ENCODE measurements around the gene TACSTD2.
"Not testable (repeated sequence)": the region's sequence is repeated elsewhere in the genome, so short reads cannot be mapped to it uniquely, and the experiment has no call there.

The TACSTD2 gene

GRCh38 chr1:58597996-58598395, 20.9 kb upstream of the TACSTD2 start:
- Histone ChIP-seq H3K9ac (ENCODE audit: low read depth, low read length) (no peak overlapping the region), H3K4me1 (ENCODE audit: insufficient read depth, low read length) (no peaks in the 10 kb centered on the region), H3K9me3 (ENCODE audit: control insufficient read depth, insufficient read depth, low read length) (no peaks in the 10 kb centered on the region), H3K36me3 (ENCODE audit: insufficient read depth, low read length) (no peaks in the 10 kb centered on the region)

DNA sequence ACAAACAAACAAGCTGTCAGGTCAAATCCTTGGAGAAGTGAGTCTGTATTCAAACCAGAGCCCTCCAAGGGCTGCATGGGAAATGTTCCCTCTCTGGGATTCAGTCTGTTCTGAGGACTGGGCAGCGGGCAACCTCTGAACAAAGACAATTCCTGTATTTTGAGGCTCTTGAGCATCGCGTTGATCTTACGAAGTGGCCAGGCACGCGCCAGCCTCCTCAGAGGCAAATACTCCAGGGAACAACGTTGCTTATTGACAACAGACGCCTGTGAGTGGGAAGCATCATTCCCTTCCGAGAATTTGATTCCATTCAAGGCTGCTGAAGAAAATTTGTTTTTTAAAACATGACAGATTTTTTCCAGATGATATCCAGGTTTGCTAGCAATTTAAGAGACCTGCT, 20.0 kb upstream of the TACSTD2 start:
- no peaks in the 10 kb centered on the region for H3K9me3 ChIP-seq (ENCODE audit: control insufficient read depth, insufficient read depth, low read length)
- no peaks in the 10 kb centered on the region for H3K4me1 ChIP-seq (ENCODE audit: insufficient read depth, low read length)
- no peaks in the 10 kb centered on the region for H3K36me3 ChIP-seq (ENCODE audit: insufficient read depth, low read length)

DNA sequence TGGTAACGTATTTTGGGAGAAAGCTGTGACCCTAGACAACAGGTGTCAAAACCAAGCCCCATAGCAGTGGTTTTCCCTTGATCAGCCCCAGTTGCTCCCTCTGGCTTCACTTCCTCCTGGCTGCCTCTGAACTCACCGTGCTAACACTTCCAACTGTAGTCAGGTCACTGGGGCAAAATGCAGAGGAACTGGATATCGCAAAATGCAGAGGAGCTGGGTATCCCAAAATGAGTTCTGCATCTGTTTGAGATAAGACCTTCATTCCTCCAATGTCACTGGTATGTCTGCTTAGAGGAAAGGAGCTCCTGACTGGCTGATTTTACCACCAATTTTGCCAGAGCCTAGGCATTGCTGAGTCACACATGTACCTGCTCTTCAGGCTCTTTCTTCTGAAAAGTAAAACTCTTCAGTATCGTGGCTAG, 19.6 kb upstream of the TACSTD2 start:
- H3K36me3 ChIP-seq (ENCODE audit: insufficient read depth, low read length): no peaks in the 10 kb centered on the region
- no peaks in the 10 kb centered on the region for H3K9me3 ChIP-seq (ENCODE audit: control insufficient read depth, insufficient read depth, low read length)
- no peak overlapping the region for H3K9ac ChIP-seq (ENCODE audit: low read depth, low read length)
- H3K4me1 ChIP-seq (ENCODE audit: insufficient read depth, low read length): no peaks in the 10 kb centered on the region

More for the DNA sequence above, 20.0 kb upstream of the TACSTD2 start:
- H3K9ac ChIP-seq (ENCODE audit: low read depth, low read length): no peak overlapping the region

DNA sequence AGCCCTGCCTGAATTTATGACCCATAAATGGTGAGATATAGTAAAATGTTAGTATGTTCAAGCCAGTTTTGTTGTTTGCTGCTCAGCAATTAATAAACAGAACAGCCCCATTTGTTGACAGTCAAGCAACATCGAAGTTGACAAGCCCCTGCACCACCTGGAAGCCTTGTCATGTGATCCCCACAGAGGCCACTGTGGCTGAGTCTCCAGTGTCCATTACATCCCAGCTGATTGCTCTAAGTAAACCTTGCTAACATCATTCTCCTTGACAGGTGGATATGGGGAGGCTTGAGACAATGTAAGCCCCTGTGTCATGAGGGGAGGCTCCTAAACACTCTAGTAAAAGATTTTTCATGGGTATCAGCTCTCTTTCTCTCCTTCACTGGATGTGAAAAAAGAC, 17.5 kb upstream of the TACSTD2 start:
- H3K9me3 ChIP-seq (ENCODE audit: control insufficient read depth, insufficient read depth, low read length): no peaks in the 10 kb centered on the region
- H3K9ac ChIP-seq (ENCODE audit: low read depth, low read length): no peak overlapping the region
- H3K4me1 ChIP-seq (ENCODE audit: insufficient read depth, low read length): no peaks in the 10 kb centered on the region
- H3K36me3 ChIP-seq (ENCODE audit: insufficient read depth, low read length): no peaks in the 10 kb centered on the region

- Histone ChIP-seq H3K9ac (ENCODE audit: low read depth, low read length) (no peak overlapping the region), H3K36me3 (ENCODE audit: insufficient read depth, low read length) (no peaks in the 10 kb centered on the region), H3K9me3 (ENCODE audit: control insufficient read depth, insufficient read depth, low read length) (no peaks in the 10 kb centered on the region), H3K4me1 (ENCODE audit: insufficient read depth, low read length) (no peaks in the 10 kb centered on the region)
These were observed 15.6 kb upstream of the TACSTD2 start for GRCh38 chr1:58592522-58593134.

DNA sequence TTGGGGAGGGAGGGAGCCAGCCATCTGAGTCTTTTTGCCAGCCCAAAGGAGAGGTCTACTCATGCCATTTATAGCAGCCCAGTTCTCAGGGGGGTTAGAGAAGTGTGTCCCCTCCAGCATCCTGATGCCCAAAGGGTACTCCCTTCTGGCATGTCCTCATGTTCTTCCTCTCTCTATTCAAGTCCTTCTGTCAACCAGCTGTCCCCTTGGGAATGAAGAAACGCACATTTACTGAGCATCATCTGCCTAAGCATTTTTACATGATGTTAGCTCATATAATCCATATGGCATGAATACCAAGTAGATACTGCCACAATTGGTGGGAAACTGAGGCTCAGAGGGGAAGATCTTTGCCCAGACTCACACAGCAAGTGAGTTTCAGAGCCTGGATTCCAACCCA, 14.8 kb upstream of the TACSTD2 start:
- no peaks in the 10 kb centered on the region for H3K36me3 ChIP-seq (ENCODE audit: insufficient read depth, low read length)
- H3K9ac ChIP-seq (ENCODE audit: low read depth, low read length): no peak overlapping the region
- no peaks in the 10 kb centered on the region for H3K9me3 ChIP-seq (ENCODE audit: control insufficient read depth, insufficient read depth, low read length)
- H3K4me1 ChIP-seq (ENCODE audit: insufficient read depth, low read length): no peaks in the 10 kb centered on the region

DNA sequence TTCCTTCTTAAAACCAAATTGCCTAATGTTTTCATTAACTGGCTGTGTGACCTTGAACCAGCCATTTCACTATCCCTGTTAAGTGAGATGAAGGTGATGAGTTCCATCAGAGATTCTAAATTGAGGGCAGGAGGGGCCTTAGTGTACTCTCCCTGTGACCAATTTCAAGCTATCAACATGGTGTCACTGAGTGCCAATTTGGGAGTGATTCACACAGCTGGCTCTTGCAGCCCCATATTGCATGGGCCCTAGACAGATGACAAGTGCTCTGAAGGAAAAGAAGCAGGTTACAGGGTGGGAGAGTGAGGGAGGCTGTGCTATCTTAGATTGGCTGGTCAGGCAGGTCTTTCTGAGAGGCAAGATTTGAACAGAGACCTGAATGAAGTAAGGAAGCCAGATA, 13.0 kb upstream of the TACSTD2 start:
- peaks cover 1% of the 10 kb centered on the region; the same call in 1 of the 2 replicates for H3K4me1 ChIP-seq (ENCODE audit: insufficient read depth, low read length)
- no peaks in the 10 kb centered on the region for H3K9me3 ChIP-seq (ENCODE audit: control insufficient read depth, insufficient read depth, low read length)
- no peaks in the 10 kb centered on the region for H3K36me3 ChIP-seq (ENCODE audit: insufficient read depth, low read length)

DNA sequence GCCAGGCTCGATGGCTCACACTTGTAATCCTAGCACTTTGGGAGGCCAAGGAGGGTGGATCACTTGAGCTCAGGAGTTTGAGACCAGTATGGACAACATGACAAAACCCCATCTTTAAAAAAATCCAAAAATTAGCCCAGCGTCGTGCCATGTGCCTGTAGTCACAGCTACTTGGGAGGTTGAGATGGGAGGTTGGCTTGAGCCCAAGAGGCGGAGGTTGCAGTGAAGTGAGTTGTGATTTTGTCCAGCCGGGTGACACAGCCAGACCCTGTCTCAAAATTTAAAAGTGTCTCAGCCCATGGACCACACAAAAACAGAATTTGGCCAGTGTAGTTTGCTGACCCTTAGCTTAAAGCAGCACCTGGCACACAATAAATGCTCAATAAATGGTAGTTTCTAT, 11.3 kb upstream of the TACSTD2 start:
- no peaks in the 10 kb centered on the region for H3K36me3 ChIP-seq (ENCODE audit: insufficient read depth, low read length)
- H3K9ac ChIP-seq (ENCODE audit: low read depth, low read length): no peak overlapping the region
- H3K4me1 ChIP-seq (ENCODE audit: insufficient read depth, low read length): peaks cover 9% of the 10 kb centered on the region
- H3K9me3 ChIP-seq (ENCODE audit: control insufficient read depth, insufficient read depth, low read length): no peaks in the 10 kb centered on the region

More for the DNA sequence above, 13.0 kb upstream of the TACSTD2 start:
- no peak overlapping the region for H3K9ac ChIP-seq (ENCODE audit: low read depth, low read length)

DNA sequence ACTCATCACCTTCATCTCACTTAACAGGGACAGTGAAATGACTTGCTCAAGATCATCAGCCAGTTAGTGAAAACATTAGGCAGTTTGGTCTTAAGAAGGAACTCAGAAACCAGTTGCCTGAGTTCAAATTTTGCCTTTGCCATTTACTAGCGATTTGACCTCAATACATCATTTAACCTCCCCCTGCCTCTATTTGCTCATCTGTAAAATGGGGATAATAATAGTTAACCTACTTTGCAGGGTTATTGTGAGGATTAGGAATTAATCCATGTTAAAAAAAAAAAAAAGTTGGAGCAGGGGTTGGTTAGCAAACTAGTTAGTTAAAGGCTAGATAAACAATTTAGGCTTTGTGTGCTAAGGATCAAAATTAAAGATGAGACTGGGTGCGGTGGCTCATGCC, 10.6 kb upstream of the TACSTD2 start:
- Histone ChIP-seq H3K36me3 (ENCODE audit: insufficient read depth, low read length) (no peaks in the 10 kb centered on the region), H3K4me1 (ENCODE audit: insufficient read depth, low read length) (peaks cover 9% of the 10 kb centered on the region), H3K9me3 (ENCODE audit: control insufficient read depth, insufficient read depth, low read length) (no peaks in the 10 kb centered on the region), H3K9ac (ENCODE audit: low read depth, low read length) (no peak overlapping the region)

DNA sequence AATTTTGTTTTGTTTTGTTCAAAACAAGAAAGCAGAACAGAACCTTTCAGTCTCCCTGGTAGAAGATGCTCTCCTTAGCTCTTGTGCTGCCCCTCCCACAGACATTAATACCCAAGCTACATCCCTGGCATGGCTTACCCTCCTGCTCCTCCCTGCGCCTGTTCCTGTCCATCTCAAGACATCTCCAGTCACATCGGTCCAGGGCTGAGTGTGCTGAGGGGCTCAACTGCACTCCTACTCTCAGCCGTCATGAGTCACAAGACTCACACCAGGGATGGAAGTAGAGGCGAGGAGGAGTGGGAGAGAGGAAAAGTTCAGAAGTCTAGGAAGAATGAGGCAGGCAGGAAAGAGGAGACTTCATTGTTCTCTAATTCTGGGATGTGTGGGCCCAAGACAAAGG, 9.2 kb upstream of the TACSTD2 start:
- Histone ChIP-seq H3K9me3 (ENCODE audit: control insufficient read depth, insufficient read depth, low read length) (no peaks in the 10 kb centered on the region), H3K36me3 (ENCODE audit: insufficient read depth, low read length) (no peaks in the 10 kb centered on the region), H3K4me1 (ENCODE audit: insufficient read depth, low read length) (peaks cover 9% of the 10 kb centered on the region), H3K9ac (ENCODE audit: low read depth, low read length) (no peak overlapping the region)

DNA sequence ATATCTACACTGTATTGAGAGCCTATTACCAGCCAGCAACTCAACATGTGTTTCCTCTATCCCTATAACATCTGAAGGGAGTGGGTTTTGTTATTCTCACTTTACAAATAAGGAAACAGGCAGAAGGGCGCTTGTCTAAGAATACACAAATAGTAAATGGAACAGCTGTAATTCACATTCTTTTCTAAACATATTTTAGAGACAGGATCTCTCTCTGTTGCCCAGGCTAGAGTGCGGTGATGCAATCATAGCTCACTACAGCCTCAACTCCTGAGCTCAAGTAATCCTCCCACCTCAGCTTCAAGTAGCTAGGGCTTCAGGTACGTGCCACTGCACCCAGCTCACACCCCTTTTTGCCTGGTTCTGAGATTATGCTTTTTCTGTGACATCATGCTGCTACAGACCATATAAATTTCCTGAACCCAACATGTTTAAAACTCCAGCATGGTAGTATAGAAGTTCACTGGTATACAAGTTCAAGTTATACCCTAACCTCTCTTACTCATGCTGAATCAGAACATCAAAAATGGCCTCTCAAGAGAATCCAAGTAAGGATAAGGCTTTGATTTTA, 8.6 kb upstream of the TACSTD2 start:
- Histone ChIP-seq H3K9ac (ENCODE audit: low read depth, low read length) (no peak overlapping the region), H3K9me3 (ENCODE audit: control insufficient read depth, insufficient read depth, low read length) (no peaks in the 10 kb centered on the region), H3K36me3 (ENCODE audit: insufficient read depth, low read length) (no peaks in the 10 kb centered on the region), H3K4me1 (ENCODE audit: insufficient read depth, low read length) (peaks cover 9% of the 10 kb centered on the region)

DNA sequence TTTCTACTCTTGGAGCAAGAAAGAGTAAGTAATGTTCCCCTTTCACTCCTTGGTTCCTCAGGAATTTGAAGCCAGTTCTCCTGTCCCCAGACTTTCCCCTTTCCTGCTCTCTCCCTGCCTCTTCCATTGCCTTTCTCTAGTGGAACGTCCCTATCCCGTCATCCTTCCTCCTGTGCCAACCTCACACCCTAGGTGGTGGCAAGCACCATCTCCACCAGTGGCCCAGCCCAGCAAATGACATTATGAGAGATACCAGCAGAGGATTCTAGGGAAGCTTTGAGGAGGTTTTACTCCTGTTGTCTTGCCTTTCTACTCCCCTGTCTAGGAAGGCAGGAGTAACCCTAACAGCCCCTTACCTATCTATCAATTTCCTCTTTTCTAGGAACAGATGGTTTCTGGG, 8.1 kb upstream of the TACSTD2 start:
- no peak overlapping the region for H3K9ac ChIP-seq (ENCODE audit: low read depth, low read length)
- H3K36me3 ChIP-seq (ENCODE audit: insufficient read depth, low read length): no peaks in the 10 kb centered on the region

GRCh38 chr1:58584082-58584895, 7.2 kb upstream of the TACSTD2 start:
- Histone ChIP-seq H3K9ac (ENCODE audit: low read depth, low read length) (no peak overlapping the region), H3K4me1 (ENCODE audit: insufficient read depth, low read length) (peaks cover 9% of the 10 kb centered on the region), H3K9me3 (ENCODE audit: control insufficient read depth, insufficient read depth, low read length) (no peaks in the 10 kb centered on the region), H3K36me3 (ENCODE audit: insufficient read depth, low read length) (no peaks in the 10 kb centered on the region)

More for the DNA sequence above, 8.1 kb upstream of the TACSTD2 start:
- Histone ChIP-seq H3K9me3 (ENCODE audit: control insufficient read depth, insufficient read depth, low read length) (no peaks in the 10 kb centered on the region), H3K4me1 (ENCODE audit: insufficient read depth, low read length) (peaks cover 9% of the 10 kb centered on the region)

DNA sequence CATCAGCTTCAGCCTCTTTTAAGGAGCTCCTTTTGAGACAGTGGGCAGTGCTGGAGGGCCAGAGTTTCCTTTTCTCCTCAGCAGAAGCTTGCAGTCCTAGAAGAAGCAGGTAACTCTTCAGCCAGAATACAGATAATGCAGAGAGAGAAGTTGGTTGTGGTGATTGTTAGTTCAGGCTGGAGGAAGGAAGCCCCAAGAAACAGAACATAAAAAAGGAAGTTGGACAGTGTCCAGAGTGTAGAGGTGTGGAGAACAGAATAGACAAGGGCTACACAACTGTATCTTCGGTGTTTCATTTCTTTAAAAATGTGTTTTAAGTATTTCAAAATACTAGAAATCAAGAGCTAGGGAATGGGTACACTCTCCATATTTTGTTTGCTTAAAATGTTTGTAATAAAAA, 6.4 kb upstream of the TACSTD2 start:
- H3K9me3 ChIP-seq (ENCODE audit: control insufficient read depth, insufficient read depth, low read length): no peaks in the 10 kb centered on the region
- no peak overlapping the region for H3K9ac ChIP-seq (ENCODE audit: low read depth, low read length)
- peaks cover 9% of the 10 kb centered on the region for H3K4me1 ChIP-seq (ENCODE audit: insufficient read depth, low read length)
- no peaks in the 10 kb centered on the region for H3K36me3 ChIP-seq (ENCODE audit: insufficient read depth, low read length)

DNA sequence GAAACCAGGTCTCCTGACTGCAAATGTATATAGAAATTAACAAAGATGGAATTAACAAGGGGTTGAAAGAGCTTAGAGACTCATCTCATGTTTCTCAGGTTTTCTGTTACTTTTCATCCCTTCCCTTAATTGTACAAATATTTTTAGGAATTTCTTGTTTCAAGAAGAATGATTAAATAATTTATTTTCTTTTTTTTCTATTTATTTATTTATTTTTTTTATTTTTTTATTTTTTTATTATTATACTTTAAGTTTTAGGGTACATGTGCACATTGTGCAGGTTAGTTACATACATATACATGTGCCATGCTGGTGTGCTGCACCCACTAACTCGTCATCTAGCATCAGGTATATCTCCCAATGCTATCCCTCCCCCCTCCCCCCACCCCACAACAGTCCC, 5.1 kb upstream of the TACSTD2 start:
- H3K36me3 ChIP-seq (ENCODE audit: insufficient read depth, low read length); H3K9me3 ChIP-seq (ENCODE audit: control insufficient read depth, insufficient read depth, low read length); H3K9ac ChIP-seq (ENCODE audit: low read depth, low read length); H3K4me1 ChIP-seq (ENCODE audit: insufficient read depth, low read length): not testable (repeated sequence)
